Colonic mucosa (tissue), 4 donors: Measurements from ENCODE around the gene SFSWAP. TPM values are rescaled to one million over a fixed set of nuclear protein-coding genes. Genes with fewer than 3 reads are reported as not detected.

ENCODE experiments used
- DNase-seq: peaks from one replicate; pipeline ENCODE4 v3.0.0-alpha.2; 2020
- H3K27ac ChIP-seq: fragments of 200-600 bp; one replicate; pipeline ENCODE4 v1.8.0; 2021
- H3K27me3 ChIP-seq: fragments of 200-600 bp; one replicate; pipeline ENCODE4 v1.8.0; 2021
- H3K36me3 ChIP-seq: fragments of 200-600 bp; one replicate; pipeline ENCODE4 v1.8.0; 2021
- H3K4me1 ChIP-seq: fragments of 200-600 bp; one replicate; pipeline ENCODE4 v1.8.0; 2021; ENCODE audit warnings: mild to moderate bottlenecking
- H3K4me3 ChIP-seq: fragments of 200-600 bp; one replicate; pipeline ENCODE4 v1.8.0; 2021
- H3K9ac ChIP-seq, 2 donors: one replicate each; pipeline ENCODE4 v1.7.0; 2013; ENCODE audit warnings: control low read depth in 2 of 2, low read depth in 2 of 2, low read length in 2 of 2
- H3K9me3 ChIP-seq: fragments of 200-600 bp; one replicate; pipeline ENCODE4 v1.8.0; 2021
- intact Hi-C: fragments of 100-400 bp; cut with DNase I; formaldehyde crosslinking; loops from one replicate; pipeline ENCODE4 v1.14.1; 2022
- total RNA-seq, 2 donors: library from RNA; stranded (reverse); fragmentation: NEBNext Ultra II Directional in 1 of 2; extraction: Animal tissue kit (Norgen Biotek cat#: 25700) in 1 of 2; gene quantifications; one replicate each; pipeline ENCODE4 v1.2.1, GENCODE V29; 2021
- TF ChIP-seq, protein P1 (sequence below): fragments of 200-600 bp; IDR thresholded peaks from one replicate; pipeline ENCODE4 v1.8.0; 2022; ENCODE audit warnings: antibody characterized with exemption, mild to moderate bottlenecking
- donor health status: healthy.
- donor health status: DM: no; HTN: no; CAD: no.
- donor health status: DM: no; HTN: no; CAD: no.

The SFSWAP gene
- total RNA-seq, 2 donors from 2014 or later, result 28.2 to 35.6 TPM

DNA sequence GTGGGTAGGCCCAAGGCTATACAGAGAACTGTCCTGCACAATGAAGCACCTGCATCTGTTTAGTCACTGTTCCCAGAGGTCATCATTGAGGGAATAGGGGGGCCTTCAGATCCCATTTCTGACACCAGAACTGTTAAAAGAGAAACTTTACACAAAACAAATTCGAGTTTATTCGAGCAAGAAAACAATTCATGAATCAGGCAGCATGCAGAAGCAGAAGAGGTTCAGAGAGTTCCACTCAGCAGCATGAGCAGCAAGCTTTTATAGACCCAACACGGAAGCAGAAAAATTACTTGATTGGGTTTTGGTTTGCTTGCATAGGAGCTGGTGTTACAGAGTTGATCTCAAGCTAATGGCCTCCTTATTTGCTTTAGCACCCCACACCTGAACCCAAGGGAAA is 1.7 kb upstream of the SFSWAP start:
- TF ChIP-seq, protein P1, sequence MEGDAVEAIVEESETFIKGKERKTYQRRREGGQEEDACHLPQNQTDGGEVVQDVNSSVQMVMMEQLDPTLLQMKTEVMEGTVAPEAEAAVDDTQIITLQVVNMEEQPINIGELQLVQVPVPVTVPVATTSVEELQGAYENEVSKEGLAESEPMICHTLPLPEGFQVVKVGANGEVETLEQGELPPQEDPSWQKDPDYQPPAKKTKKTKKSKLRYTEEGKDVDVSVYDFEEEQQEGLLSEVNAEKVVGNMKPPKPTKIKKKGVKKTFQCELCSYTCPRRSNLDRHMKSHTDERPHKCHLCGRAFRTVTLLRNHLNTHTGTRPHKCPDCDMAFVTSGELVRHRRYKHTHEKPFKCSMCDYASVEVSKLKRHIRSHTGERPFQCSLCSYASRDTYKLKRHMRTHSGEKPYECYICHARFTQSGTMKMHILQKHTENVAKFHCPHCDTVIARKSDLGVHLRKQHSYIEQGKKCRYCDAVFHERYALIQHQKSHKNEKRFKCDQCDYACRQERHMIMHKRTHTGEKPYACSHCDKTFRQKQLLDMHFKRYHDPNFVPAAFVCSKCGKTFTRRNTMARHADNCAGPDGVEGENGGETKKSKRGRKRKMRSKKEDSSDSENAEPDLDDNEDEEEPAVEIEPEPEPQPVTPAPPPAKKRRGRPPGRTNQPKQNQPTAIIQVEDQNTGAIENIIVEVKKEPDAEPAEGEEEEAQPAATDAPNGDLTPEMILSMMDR, result no peak
- peaks cover 6% of the 10 kb centered on the region for H3K4me1 ChIP-seq
- no peaks in the 10 kb centered on the region for H3K9me3 ChIP-seq
- no peaks in the 10 kb centered on the region for H3K27me3 ChIP-seq
- no peaks in the 10 kb centered on the region for H3K36me3 ChIP-seq
- DNase-seq, result no peak
- intact Hi-C loops, result no loop called here
- H3K4me3 ChIP-seq, result no peak overlapping the region
- H3K9ac ChIP-seq, result no peak overlapping the region
- H3K27ac ChIP-seq, result no peak overlapping the region

DNA sequence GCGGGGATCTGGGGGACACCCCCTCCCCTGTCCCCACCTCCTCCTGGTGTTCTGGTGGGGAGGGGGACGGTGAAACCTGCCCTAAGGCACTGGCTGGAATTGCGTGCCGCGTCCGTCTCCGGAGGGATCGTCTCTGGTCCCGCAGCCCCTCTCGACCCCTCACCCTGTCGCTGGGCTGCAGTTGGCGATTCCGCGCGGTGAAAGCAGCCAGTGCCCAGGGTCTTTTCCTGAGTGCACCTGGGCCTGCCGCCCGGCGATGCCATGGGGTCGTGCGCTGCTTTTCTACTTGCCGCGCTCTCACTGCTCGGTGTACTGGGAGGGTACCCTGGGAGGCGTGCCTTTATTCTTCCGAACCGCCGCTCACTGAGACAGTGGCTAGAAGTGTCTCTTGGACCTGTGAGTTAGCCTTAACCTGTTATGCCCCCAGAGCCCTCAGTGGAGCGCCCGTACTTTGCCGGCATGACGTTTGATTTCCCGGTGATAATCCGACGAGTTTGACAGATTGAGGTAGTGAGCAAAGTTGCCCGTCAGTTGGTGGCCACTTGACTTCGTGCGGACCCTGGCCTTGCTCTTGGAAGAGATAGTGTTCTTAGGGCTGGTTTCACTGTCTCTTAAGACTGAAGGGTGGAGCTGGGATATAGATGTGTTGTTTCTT is 788 bp downstream of the SFSWAP start:
- Histone ChIP-seq H3K27ac (no peak overlapping the region), H3K9ac (peak overlapping the region; percentile 91 to 97), H3K9me3 (no peaks in the 10 kb centered on the region), H3K4me1 (peaks cover 6% of the 10 kb centered on the region), H3K36me3 (no peaks in the 10 kb centered on the region), H3K4me3 (peak overlapping the region; percentile 93), H3K27me3 (no peaks in the 10 kb centered on the region)
- TF ChIP-seq, protein P1, result no peak
- DNase-seq, result no peak
- intact Hi-C loops, result no loop called here

DNA sequence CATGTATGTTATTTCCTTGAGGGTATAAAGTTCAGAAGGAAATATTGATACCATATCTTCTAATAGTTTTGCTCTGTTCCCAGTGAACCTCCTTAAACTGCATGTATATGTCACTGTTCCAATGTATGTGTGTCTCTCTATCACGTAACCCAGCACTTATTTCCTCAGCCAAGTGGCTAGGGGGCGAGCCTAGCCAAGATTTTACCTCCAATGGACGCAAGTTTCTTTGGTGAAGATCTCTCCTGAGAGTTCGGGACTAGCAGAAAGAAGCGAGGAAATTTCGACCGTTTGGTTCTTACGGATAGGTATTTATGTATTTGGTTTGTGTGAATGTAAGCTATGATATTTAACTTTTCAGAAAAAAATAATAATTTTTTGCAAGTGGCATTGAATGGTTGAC is 2.5 kb downstream of the SFSWAP start:
- no peak overlapping the region for H3K9ac ChIP-seq

DNA sequence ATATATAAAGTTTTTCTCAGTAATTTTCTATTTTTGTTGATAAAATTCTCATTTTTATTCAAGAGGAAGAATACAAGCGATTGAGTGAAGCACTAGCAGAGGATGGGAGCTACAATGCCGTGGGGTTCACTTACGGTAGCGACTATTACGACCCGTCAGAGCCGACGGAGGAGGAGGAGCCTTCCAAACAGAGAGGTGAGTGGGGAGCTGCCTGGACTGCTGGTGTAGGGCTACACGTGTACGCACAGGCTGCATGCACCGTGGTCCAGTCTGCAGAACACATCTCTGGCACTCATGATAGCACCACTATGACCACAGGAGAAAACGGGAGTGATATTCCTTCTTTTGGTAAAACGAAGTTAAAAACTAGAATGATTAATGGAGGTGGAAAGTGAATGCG is 3.9 kb downstream of the SFSWAP start:
- no peak for DNase-seq

More for the DNA sequence above, 2.5 kb downstream of the SFSWAP start:
- TF ChIP-seq, protein P1, result no peak
- H3K27me3 ChIP-seq, result no peaks in the 10 kb centered on the region
- H3K4me1 ChIP-seq, result peaks cover 6% of the 10 kb centered on the region
- H3K9me3 ChIP-seq, result no peaks in the 10 kb centered on the region
- no peak overlapping the region for H3K4me3 ChIP-seq
- intact Hi-C loops, result no loop called here
- H3K36me3 ChIP-seq, result no peaks in the 10 kb centered on the region
- no peak for DNase-seq
- no peak overlapping the region for H3K27ac ChIP-seq

DNA sequence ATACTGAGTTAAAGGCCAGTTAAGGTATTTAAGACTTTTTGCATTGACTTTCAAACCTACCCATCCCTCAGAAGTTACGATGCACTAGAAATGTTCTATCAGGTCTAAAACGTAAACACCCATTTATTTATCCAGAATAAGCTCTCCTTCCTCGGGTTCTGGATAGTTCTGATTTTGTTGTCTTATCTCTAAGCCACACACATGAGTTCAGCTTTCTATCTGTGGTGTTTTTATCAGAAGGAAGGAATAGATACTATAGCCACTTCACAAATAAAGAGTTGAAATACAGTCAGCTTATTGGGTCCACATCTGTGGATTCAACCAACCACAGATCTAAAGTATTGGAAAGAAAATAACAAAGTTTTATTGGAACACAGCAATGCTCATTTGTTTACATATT is 5.4 kb downstream of the SFSWAP start:
- Histone ChIP-seq H3K27ac (no peak overlapping the region), H3K36me3 (peaks cover 7% of the 10 kb centered on the region), H3K27me3 (no peaks in the 10 kb centered on the region), H3K9me3 (no peaks in the 10 kb centered on the region), H3K4me1 (peaks cover 6% of the 10 kb centered on the region), H3K9ac (no peak overlapping the region), H3K4me3 (no peak overlapping the region)
- TF ChIP-seq, protein P1, result no peak
- no peak for DNase-seq
- intact Hi-C loops, result no loop called here

More for the DNA sequence above, 3.9 kb downstream of the SFSWAP start:
- intact Hi-C loops, result no loop called here
- Histone ChIP-seq H3K36me3 (no peaks in the 10 kb centered on the region), H3K4me3 (no peak overlapping the region), H3K4me1 (peaks cover 6% of the 10 kb centered on the region), H3K9me3 (no peaks in the 10 kb centered on the region), H3K9ac (no peak overlapping the region), H3K27me3 (no peaks in the 10 kb centered on the region), H3K27ac (no peak overlapping the region)
- TF ChIP-seq, protein P1, result no peak
